ENCODE results near the gene OLA1.

The OLA1 gene

DNA sequence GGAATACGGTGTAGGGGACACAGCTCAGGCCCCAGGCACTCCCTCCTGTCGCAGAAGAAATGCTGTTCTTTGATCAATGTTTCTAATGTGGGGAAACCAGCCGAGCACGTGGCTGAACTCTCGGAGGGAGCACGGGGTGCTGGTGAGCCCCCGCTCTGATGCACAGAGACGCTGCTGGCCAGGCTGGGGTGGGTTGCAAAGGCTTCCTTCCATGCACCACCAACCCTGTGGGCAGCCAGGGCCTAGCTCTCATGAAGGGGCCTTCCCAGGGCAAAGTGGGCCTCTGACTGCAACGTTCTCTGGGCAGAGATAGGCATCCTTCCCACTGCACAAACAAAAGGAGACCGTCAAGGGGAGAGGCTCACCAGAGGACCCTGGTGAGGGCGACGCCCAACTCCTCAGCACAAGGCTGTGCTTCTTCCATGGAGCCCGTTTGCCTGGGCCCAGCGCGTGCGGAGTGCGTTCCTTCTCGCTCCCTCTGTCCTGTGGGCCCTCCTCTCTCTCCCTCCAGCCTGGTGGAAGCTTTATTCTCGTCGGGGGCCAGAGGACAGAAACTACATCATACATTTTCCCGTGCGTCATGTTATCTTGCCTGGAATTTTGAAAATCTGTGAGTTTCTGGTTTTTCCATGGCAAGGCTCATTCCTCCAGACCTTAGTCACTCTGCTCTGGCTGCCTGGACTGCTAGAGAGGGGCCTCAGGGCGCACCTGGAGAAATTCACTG, 222.0 kb downstream of the OLA1 start:
- no peak for DNase-seq

GRCh38 chr2:174025271-174026121, 222.8 kb downstream of the OLA1 start:
- DNase-seq = no peak

- no peak for DNase-seq
Observed at GRCh38 chr2:174024524-174025270, 223.6 kb downstream of the OLA1 start.

DNA sequence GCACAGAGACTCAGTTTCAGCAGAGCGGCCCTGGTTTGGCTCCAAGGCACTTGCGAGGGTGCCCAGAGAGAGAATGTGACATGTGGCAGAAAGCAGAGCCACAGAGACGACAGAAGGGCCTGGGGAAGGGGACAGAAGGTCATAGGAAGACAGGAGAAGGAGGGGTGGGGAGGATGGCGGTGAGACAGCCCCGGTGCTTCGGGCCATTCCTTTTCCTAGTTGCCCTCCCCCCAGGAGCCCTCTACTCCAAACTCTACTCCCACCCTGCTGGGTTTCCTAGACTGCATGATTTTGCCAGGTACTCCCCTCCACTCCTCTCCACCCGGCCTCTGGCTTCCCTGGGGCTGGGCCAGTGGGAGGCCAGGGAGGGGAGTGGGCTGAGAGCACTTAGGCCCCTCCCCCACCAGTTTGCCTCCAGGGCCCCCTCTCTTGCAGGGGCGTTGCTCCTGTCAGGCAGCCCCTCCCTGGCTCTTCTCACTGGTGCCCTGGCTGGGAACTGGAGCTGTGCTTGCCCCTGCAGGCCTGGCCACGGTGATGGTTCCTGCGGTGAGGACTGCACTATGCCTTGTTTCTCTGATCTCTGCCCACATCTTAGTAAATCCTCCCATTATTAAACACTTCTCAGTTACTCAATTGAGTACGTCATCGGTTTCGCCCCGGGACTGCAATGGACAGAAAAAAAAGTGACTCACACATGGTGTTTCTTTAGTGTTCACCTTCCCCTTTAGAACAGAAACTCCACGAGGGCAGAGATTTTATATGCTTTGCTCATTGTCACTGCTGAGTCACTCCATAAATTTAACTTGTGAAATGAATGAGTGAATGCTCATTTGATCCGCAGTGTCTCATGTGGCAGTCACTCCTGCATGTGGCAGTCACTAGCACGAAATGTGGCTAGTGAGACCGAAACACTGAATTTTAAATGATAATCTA, 224.5 kb downstream of the OLA1 start:
- no peak for DNase-seq
